Superior temporal gyrus (tissue), 1 donor: Measurements from ENCODE around the gene JPH4.
"Not testable (repeated sequence)": the region's sequence is repeated elsewhere in the genome, so short reads cannot be mapped to it uniquely, and the experiment has no call there.

Source experiments
- DNase-seq: peaks from one replicate; pipeline ENCODE4 v3.0.0-alpha.2; 2016; ENCODE audit errors: extremely low spot score

Gene JPH4

DNA sequence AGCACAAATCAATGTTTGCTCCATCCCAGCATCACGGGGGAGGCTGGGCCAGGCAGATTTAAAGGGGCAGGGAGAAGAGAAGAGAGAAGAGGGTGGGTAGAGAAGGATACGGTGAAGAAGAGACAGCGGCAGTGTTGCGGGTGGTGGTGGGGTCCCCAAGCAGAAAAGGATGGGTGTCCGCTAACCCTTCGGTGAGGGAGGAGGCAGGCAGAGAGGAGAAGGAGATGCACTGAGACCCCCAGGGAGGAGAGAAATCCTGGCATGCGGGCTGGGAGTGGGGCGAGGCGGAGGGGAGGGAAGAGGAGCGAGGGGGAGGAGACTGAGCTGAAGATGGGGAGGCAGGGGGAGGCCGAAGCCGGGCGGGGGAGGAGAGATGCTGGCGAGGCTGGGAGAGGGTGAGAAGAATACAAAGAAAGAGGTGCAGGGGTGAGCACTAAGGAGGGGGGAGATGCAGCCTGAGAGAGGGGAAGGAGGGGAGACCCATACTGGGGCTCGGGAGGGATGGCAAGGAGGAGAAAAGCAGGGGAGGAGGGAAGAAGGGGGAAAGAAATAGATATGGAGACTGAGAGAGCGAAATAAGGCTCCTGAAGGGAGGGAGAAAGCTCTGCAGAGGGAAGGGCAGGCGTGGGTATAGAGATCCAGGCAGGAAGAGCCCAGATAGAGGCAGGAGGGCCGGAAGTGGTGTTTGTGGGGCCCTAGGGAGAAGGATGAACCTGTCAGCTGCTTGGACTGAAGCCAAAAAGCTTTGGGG, at the start of gene JPH4:
Gene JPH4 (minus strand): TSS at position 231 of the 751 bp plus-strand sequence. CDS start 1,337 bp downstream, outside the sequence.
- no peak for DNase-seq

DNA sequence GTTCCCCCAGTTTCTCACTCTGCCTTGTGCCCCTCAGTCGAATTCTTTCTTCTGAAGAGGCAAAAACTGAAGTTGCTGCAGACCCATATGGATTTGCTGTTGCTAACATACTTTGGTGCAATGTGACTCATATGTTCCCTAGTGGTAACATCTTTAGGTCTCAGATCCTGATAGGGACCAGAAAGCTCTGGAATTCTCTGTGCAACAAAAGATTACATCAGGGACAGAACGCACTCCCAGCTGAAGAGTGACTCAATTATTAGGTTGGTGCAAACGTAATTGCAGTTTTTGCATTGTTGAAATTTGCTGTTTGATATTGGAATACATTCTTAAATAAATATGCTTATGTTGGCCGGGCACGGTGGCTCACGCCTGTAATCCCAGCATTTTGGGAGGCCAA, 49.4 kb upstream of the JPH4 start:
- no peak for DNase-seq

DNA sequence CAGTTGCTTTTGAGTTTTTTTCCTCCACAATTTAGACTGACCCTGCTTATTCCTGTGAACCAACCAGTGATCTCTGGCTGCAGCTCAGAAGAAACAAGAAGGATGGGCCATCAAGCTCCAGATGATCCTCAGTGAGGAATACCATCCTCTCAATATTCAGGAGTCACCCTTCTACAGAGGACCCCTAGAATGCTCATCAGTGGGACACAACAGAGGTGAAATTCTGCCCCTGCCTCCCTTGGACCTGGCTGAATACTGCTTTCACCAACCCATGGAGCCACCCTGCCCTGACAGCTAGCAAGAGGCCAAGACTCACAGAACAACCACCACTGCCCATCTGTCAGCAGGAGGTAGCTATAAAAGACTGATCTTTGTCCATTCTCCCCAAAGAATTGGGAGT, 48.4 kb upstream of the JPH4 start:
- DNase-seq: no peak

GRCh38 chr14:23624830-23625404, 46.3 kb upstream of the JPH4 start:
- DNase-seq: no peak

DNA sequence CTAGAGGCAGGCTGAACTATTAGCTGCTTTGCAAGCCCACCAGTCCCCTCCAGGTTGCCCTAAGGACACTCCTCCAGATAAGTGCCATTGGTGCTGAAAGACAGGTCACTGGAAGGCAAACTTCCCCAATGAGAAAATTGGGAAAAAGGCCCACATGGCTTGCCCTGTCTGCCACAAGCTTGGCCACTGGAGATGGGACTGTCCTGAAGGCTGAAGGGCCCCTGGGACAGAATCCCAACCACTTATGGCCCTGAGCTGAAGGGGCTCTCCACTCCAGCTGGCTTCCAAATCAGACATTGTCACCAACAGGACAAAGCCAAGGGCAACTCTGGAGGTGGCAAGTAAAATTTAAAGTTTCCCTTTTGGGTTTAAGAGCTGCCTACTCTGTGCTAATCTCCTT, 45.4 kb upstream of the JPH4 start:
- no peak for DNase-seq

- DNase-seq: no peak
These were observed 44.4 kb upstream of the JPH4 start for GRCh38 chr14:23622990-23623389.

DNA sequence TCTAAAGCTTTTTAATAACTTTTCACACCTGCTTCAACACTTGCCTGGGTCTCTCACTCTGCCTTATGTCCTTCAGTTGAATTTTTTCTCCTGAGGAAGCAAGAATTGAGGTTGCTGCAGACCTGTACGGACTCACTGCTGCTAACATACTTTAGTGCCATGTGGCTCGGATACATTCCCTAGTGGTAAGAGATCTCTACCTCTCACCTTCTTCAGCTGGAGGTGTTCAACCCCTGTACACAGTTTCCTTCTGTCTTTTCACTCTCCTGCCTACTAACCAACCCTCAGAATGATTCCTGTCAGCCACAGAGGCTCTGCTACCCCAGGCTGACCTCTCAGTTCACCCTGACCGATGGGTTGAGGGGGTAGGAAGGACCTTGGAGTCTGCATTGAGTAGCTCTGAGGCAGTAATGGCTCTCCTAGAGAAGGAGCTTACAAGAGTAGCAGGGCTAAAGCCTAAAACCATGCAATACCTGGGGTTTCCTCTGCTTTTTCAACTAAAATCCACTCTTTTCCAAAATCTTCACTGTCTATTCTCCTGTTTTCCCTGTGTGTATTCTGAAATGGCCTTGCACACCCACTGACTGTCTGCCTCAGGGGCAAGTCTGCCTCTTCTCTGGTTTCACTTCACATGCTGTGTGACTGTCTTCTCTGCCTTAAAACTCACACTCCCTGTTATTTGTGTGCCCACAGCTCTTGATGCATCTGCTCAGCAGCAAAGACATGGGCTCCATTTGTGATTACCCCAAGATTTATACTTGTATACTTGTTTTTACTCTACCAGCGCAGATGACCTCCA, 43.5 kb upstream of the JPH4 start:
- no peak for DNase-seq

DNA sequence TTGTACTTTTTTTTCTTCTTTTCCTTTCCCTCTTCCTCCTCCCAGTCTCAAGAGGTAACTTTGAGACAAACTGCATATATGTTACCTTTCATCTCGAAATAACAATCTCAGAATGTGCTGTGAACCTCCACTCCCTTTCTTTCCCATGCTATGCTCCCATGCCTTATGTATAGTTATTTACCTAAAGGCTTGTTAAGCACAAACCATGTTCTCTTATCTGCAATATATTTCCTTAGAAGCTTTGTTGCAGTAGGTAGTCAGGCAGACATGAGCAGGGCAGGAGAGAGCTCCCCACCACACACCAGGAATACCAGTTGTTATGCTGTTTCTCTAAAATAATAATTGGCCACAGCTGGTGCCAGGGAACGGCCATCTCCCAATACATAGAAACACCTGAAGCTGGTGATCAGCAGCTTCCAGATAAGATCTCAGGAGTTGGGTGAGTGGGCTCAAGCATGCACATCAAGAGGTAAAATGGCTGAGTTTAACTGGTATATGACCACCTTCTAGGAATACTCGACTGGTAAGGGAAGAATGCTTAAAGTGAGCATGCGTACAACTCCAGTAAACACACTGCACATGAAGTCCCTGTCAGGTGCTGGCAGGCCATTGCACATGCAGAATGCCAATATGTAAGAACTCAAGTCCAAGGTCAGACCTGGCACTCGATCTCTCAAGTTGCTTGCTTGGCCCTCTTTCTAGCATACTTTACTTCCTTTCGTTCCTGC, 42.8 kb upstream of the JPH4 start:
- no peak for DNase-seq

DNA sequence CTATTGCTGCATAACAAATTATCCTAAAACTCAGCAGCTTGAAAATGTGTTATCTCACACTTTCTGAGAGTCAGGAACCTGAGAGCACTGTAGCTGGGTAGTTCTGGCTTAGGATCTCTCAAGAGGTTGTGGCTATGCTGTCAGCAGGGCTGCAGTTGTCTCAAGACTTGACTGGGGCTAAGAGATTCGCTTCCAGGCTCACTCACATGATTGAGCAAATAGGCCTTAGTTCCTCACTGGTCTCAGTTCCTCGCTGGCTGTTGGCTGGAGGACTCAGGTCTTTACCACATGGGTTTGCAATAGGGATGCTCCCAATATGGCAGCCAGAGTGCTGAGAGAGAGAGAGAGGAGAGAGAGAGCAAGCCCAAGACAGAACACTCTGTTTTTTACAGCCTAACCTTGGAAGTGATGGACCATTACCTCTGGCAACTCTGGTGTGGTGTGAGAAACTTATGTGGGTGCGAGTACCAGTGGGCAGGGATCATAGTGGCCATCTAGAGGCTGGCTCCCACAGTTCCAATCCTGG, 41.6 kb upstream of the JPH4 start:
- DNase-seq: no peak

DNA sequence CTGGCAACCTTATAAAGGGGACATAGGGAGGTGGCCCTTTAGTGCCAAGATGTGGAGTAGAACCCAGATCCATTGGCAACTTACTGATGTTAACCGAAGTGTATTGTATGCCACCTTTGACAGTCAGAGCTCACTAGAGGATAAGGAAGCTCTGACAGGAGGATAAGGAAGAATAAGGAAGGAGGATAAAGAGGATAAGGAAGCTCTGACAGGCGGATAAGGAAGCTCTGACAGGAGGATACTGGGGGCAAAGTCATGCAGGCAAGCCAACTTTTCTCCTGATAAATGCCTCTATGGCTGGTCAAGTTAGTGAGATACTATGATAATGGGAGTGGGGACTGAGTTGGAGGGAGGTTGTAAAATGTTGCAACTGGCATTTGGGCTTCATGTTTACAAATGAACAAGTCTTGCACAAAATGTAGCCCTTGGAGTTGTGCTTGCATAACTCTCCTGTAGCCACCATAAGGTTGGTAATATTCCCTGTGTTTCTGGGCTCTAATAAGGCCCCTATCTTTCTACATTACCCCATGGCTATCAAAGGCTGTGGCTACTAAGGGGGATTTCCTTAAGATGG, 39.9 kb upstream of the JPH4 start:
- DNase-seq: no peak

DNA sequence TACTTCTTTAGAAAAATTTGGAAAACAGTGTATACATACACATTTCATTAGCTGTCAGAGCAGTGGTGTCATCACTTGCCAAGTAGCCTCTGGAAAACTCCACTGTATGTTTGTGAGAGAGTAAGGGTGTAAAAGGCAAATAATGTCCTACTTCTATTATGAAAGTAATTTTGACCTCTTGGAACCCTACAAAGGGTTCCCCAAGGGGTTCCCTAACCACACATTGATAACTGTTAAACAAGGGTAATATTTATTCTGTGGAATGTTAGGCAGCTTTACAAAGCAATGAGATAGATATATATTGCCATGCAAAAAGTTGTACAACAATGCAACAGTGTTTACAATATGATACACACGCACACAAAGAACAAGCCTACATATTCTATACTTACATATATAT, 38.9 kb upstream of the JPH4 start:
- DNase-seq: no peak

GRCh38 chr14:23615856-23616255, 37.3 kb upstream of the JPH4 start:
- no peak for DNase-seq

- no peak for DNase-seq
These were observed 35.8 kb upstream of the JPH4 start for GRCh38 chr14:23614395-23614828.

- no peak for DNase-seq
These were observed 34.9 kb upstream of the JPH4 start for GRCh38 chr14:23613242-23614070.

DNA sequence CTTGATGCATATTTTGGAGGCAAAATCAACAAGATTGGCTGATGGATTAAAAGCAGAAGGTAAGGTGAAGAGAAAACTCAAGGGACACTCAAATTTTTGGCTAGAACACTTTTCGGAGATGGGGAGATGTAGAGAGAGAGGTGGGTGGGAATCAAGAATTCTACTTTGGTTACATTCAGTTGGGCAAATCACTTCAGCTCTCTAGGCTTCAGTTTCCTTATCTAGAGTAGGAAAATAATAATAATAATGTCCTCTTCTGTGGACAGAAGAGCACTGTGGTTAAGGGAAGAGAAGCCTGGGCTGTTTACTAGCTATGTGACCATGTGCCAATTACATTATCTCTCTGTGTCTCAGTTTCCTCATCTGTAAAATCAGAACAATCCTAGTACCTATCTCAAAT, 34.2 kb upstream of the JPH4 start:
- no peak for DNase-seq

- DNase-seq: no peak
These were observed 33.8 kb upstream of the JPH4 start for GRCh38 chr14:23612354-23612732.

GRCh38 chr14:23610815-23611289, 32.3 kb upstream of the JPH4 start:
- DNase-seq: no peak

DNA sequence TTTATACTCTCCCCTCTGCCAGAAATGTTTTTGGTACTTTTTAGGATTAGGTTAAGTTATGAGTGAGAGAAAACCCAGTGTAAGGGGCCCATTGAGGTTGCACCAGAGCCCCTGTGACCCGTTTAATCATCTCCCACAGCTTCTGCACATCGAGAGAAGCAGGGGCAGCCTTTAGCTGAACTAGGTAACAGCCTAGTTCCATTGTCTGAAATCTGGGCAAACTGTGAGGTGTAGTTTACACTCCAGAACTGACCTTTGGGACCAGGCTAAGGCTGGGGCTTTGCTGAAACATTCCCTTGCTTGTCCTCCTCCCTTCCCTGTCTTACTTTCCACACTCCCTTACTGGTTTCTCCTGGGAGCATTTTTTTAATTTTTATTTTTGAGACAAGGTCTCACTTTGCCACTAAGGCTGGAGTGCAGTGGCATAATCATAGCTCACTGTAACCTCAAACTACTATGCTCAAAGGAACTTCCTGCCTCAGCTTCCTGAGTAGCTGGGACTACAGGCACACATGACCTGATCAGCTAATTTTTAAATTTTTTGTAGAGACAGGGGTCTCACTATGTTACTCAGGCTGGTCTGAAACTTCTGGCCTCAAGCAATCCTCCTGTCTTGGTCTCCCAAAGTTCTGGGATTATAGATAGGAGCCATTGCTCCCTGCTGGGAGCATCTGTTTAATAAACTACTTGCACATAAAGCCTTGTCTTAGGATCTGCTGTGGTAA, 31.7 kb upstream of the JPH4 start:
- no peak for DNase-seq

- not testable (repeated sequence) for DNase-seq
These were observed 31.0 kb upstream of the JPH4 start for GRCh38 chr14:23609411-23610089.
